ENCODE measurements around the gene HNRNPA1. TPM values are rescaled to one million over a fixed set of nuclear protein-coding genes. Genes with fewer than 3 reads are reported as not detected.

Gene HNRNPA1
- total and polyA plus RNA-seq, 2 donors (not counting 1 experiment from before 2014, with no cell fraction given) = 631 to 1,040 TPM

DNA sequence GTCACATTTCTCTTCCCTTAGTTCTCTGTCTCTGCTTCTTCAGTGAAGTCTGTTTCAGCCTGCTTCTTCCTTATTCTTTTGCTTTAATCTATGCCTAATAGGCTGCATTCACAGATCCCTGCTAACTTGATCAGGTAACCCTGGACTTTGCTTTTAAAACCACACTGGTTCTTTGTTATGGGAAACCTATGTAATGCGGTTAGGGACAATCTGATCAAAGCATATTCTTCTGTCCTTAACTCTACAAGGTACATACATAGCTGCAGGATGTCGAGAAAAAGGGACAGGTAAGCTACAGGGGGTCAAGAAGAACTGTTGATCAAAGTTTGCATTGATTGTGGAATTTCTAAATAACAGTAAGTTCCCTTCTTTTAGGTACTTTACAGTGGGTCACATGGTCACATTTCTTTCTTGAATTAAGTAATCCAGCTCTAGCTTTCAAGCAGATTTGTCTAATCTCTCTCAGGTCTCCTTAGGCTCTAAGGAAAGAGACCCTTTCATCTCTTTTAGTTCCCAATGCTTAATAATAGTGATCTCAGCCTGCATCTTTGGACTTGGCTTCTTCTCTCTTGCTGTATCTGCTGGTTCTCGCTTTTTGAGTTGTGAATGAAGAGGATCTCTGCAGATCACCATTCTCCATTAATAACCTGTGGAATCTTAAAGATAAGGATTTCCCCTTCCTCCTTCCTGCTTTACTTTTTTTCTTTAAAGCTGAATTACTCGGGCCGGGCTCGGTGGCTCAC, 48.2 kb downstream of the HNRNPA1 start:
- Histone ChIP-seq H4K20me1 (ENCODE audit: control insufficient read depth, insufficient read depth, low read length, poor library complexity, severe bottlenecking) (peaks cover 12% of the 10 kb centered on the region), H3K4me2 (replicated peaks; ENCODE audit: low read depth, low read length, poor library complexity, severe bottlenecking) (no peak overlapping the region), H3K36me3 (replicated peaks in 1 of 2; ENCODE audit: control extremely low read depth in 1 of 2, control insufficient read depth in 1 of 2, extremely low read depth in 1 of 2, insufficient read depth in 2 of 2, low read length in 1 of 2) (peaks cover 0 to 21% of the 10 kb centered on the region in 2 experiments), H3K4me3 (ENCODE audit: control extremely low read depth in 1 of 5, extremely low read depth in 1 of 5, insufficient read depth in 1 of 5, low read depth in 2 of 5, low read length in 4 of 5) (no peak overlapping the region), H3K79me2 (ENCODE audit: control insufficient read depth, insufficient read depth, low read length) (peaks cover 79% of the 10 kb centered on the region), H3K9me3 (ENCODE audit: control extremely low read depth in 1 of 3, control insufficient read depth in 2 of 3, insufficient read depth in 1 of 3, low read length in 2 of 3) (no peaks in the 10 kb centered on the region), H3K9ac (ENCODE audit: low read length) (no peak overlapping the region), H2AFZ (ENCODE audit: insufficient read depth, low read depth, low read length, poor library complexity, severe bottlenecking) (no peak overlapping the region), H3K27me3 (replicated peaks in 1 of 4; ENCODE audit: control extremely low read depth in 1 of 4, control insufficient read depth in 3 of 4, insufficient read depth in 4 of 4, low read length in 3 of 4) (no peaks in the 10 kb centered on the region), H3K27ac (ENCODE audit: low read length in 2 of 2) (no peak overlapping the region), H3K4me1 (ENCODE audit: control insufficient read depth in 2 of 2, insufficient read depth in 2 of 2, low read length in 2 of 2) (peaks cover 14 to 16% of the 10 kb centered on the region in 2 donors)
- WGBS (ENCODE audit: insufficient coverage) = 100% methylated on average over 3 of the region's 6 CpGs
- no peak for TF ChIP-seq EZH2 (IDR thresholded peaks at IDR 0.05; ENCODE audit: borderline replicate concordance, insufficient read depth, low read depth, low read length, poor library complexity, severe bottlenecking)
- no peak for TF ChIP-seq CTCF (IDR thresholded peaks at IDR 0.05)
- intact Hi-C loops (cut with micrococcal nuclease) = no loop called here
- Mint-ChIP-seq H3K4me1 (peaks cover 46% of the 10 kb centered on the region), H3K27me3 (no peaks in the 10 kb centered on the region), H3K27ac (no peak overlapping the region), H3K4me3 (no peak overlapping the region), H3K9me3 (ENCODE audit: insufficient read depth) (no peaks in the 10 kb centered on the region)
- CTCF ChIA-PET = interaction anchor here (1.2 to 2.0 kb wide), 3 partner anchors 8 to 48 kb away, joined by 3 to 6 read pairs (median 3); partner anchors contain the start of gene HNRNPA1
- no peak for DNase-seq
- no peak for ATAC-seq (ENCODE audit: low read depth)
- POLR2A ChIA-PET = no interaction called here

DNA sequence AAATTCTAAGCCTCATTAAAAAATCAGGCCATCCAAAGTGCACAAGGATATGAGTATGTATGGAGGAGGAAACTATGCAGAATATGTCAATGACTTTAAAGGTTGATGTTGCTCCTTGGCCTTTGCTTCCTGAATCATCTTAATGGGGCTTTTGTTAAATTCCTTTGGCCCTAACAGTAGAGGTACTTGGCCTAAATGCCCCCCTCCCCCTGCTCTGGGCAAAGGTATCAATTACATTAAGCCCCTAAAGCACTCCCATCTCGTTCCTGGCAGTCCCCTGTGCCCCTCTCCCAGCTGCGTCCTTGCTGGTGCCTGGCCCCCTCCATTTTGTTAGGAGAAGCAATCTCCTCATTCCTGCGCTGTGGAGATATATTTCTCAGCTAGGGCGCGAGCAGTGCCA, 49.2 kb downstream of the HNRNPA1 start:
- Histone ChIP-seq H3K9me3 (ENCODE audit: control extremely low read depth in 1 of 3, control insufficient read depth in 2 of 3, insufficient read depth in 1 of 3, low read length in 2 of 3) (no peaks in the 10 kb centered on the region), H3K79me2 (ENCODE audit: control insufficient read depth, insufficient read depth, low read length) (peaks cover 85% of the 10 kb centered on the region), H3K4me3 (ENCODE audit: control extremely low read depth in 1 of 5, extremely low read depth in 1 of 5, insufficient read depth in 1 of 5, low read depth in 2 of 5, low read length in 4 of 5) (no peak overlapping the region), H3K9ac (ENCODE audit: low read length) (no peak overlapping the region), H3K36me3 (replicated peaks in 1 of 2; ENCODE audit: control extremely low read depth in 1 of 2, control insufficient read depth in 1 of 2, extremely low read depth in 1 of 2, insufficient read depth in 2 of 2, low read length in 1 of 2) (peaks cover 0 to 22% of the 10 kb centered on the region in 2 experiments), H3K27me3 (replicated peaks in 1 of 4; ENCODE audit: control extremely low read depth in 1 of 4, control insufficient read depth in 3 of 4, insufficient read depth in 4 of 4, low read length in 3 of 4) (no peaks in the 10 kb centered on the region), H3K4me2 (replicated peaks; ENCODE audit: low read depth, low read length, poor library complexity, severe bottlenecking) (no peak overlapping the region), H4K20me1 (ENCODE audit: control insufficient read depth, insufficient read depth, low read length, poor library complexity, severe bottlenecking) (peaks cover 12% of the 10 kb centered on the region), H3K27ac (ENCODE audit: low read length in 2 of 2) (no peak overlapping the region), H2AFZ (ENCODE audit: insufficient read depth, low read depth, low read length, poor library complexity, severe bottlenecking) (no peak overlapping the region), H3K4me1 (ENCODE audit: control insufficient read depth in 2 of 2, insufficient read depth in 2 of 2, low read length in 2 of 2) (peaks cover 9 to 11% of the 10 kb centered on the region in 2 donors)
- Mint-ChIP-seq H3K4me3 (no peak overlapping the region), H3K27ac (no peak overlapping the region), H3K27me3 (no peaks in the 10 kb centered on the region), H3K9me3 (ENCODE audit: insufficient read depth) (no peaks in the 10 kb centered on the region), H3K4me1 (peaks cover 41% of the 10 kb centered on the region)
- DNase-seq = no peak
- POLR2A ChIA-PET = no interaction called here
- 100% methylated on average over 2 of the region's 5 CpGs for WGBS (ENCODE audit: insufficient coverage)
- TF ChIP-seq EZH2 (IDR thresholded peaks at IDR 0.05; ENCODE audit: borderline replicate concordance, insufficient read depth, low read depth, low read length, poor library complexity, severe bottlenecking) (no peak), CTCF (IDR thresholded peaks at IDR 0.05) (no peak)
- CTCF ChIA-PET = interaction anchor here (0.9 to 1.6 kb wide), 4 partner anchors 9 to 78 kb away, joined by 3 to 4 read pairs (median 4); no protein-coding TSS in a partner anchor
- intact Hi-C loops (cut with micrococcal nuclease) = no loop called here
- no peak for ATAC-seq (ENCODE audit: low read depth)
